Stimulated activated naive CD8-positive, alpha-beta T cell treated with anti-CD3 and anti-CD28 coated beads, Interleukin-15, Interleukin-2, amounts not matched to agents 100 ng/mL and 50 ng/mL, for 24 hours (primary cell): ENCODE results near the gene MRPL4.
A peak's percentile ranks its signal among the peaks of the same experiment; 100 is the strongest.
"Not testable (repeated sequence)": the region's sequence is repeated elsewhere in the genome, so short reads cannot be mapped to it uniquely, and the experiment has no call there.

Experiments used
- H3K27ac Mint-ChIP-seq: one replicate; pipeline ENCODE4 v1.8.0; 2021; ENCODE audit warnings: mild to moderate bottlenecking, mixed read lengths
- H3K27me3 Mint-ChIP-seq: one replicate; pipeline ENCODE4 v1.8.0; 2021; ENCODE audit warnings: mixed read lengths
- H3K36me3 Mint-ChIP-seq: one replicate; pipeline ENCODE4 v1.8.0; 2021; ENCODE audit warnings: low read depth, mixed read lengths
- H3K4me1 Mint-ChIP-seq: one replicate; pipeline ENCODE4 v1.8.0; 2021; ENCODE audit warnings: low read depth, mixed read lengths
- H3K4me3 Mint-ChIP-seq: one replicate; pipeline ENCODE4 v1.8.0; 2021; ENCODE audit warnings: mild to moderate bottlenecking, mixed read lengths
- H3K9me3 Mint-ChIP-seq: one replicate; pipeline ENCODE4 v1.8.0; 2021; ENCODE audit warnings: mixed read lengths

Gene MRPL4

DNA sequence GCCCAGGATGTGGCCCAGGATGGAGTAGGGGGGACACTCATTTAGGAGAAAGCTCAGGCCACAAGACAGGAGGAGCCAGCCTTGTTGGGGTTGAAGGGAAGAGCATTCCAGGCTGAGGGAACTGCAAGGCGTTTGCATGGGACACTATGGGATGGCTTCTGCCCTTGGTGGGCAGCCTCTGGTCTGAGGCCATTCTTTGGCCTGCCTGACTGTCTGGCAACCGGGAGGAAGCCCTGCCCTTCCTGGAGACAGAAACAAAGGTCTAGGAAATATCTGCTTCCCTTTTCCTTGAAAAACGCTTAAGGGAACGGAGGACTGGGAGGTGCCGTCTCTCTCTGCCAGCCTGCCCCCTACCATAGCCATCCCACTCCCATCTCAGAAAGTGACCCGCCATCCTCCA lies 16.1 kb downstream of the MRPL4 start:
- Mint-ChIP-seq H3K9me3 (no peaks in the 10 kb centered on the region), H3K27me3 (no peaks in the 10 kb centered on the region), H3K4me3 (no peak overlapping the region), H3K27ac (no peak overlapping the region), H3K36me3 (peaks cover 5% of the 10 kb centered on the region), H3K4me1 (peaks cover 33% of the 10 kb centered on the region)

DNA sequence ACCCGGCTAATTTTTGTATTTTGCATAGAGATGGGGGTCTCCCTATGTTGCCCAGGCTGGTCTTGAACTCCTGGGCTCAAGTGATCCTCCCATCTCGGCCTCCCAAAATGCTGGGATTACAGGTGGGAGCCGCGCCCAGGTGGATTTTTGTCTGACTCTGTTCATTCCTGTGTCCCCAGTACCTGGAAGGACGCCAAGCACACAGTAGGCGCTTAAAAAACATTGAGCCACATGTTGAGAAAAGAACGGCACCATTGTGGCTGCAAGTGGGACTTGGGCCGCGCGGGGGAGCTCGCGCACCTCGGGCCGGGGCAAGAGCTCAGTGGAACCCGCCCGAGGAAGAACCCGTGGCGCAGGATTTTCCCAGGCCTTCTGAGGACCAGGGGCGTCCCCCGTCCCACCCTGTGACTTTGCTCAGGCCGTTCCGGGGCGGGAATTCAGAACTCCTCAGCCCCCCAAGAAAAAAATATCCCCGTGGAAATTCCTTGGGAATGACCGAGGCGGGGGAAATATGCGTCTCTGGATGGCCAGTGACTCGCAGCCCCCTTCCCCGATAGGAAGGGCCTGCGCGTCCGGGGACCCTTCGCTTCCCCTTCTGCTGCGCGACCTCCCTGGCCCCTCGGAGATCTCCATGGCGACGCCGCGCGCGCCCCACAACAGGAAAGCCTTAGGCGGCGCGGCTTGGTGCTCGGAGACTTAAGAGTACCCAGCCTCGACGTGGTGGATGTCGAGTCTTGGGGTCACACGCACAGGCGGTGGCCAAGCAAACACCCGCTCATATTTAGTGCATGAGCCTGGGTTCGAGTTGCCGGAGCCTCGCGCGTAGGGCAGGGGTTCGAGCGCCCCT lies 17.5 kb downstream of the MRPL4 start:
- Mint-ChIP-seq H3K36me3 (peaks cover 14% of the 10 kb centered on the region), H3K27me3 (no peaks in the 10 kb centered on the region), H3K4me1 (peaks cover 43% of the 10 kb centered on the region), H3K27ac (peak overlapping the region; percentile 93), H3K9me3 (no peaks in the 10 kb centered on the region), H3K4me3 (peak overlapping the region; percentile 86)

DNA sequence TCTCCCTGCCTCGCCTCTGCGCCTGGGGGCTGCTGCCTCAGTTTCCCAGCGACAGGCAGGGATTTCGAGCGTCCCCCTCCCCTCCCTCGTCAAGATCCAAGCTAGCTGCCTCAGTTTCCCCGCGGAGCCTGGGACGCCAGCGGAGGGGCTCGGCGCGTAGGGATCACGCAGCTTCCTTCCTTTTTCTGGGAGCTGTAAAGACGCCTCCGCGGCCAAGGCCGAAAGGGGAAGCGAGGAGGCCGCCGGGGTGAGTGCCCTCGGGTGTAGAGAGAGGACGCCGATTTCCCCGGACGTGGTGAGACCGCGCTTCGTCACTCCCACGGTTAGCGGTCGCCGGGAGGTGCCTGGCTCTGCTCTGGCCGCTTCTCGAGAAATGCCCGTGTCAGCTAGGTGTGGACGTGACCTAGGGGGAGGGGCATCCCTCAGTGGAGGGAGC lies 18.2 kb downstream of the MRPL4 start:
- H3K27ac Mint-ChIP-seq, result peak overlapping the region; percentile 93
- peak overlapping the region; percentile 86 for H3K4me3 Mint-ChIP-seq
- no peaks in the 10 kb centered on the region for H3K9me3 Mint-ChIP-seq
- peaks cover 19% of the 10 kb centered on the region for H3K36me3 Mint-ChIP-seq
- no peaks in the 10 kb centered on the region for H3K27me3 Mint-ChIP-seq
- peaks cover 45% of the 10 kb centered on the region for H3K4me1 Mint-ChIP-seq

DNA sequence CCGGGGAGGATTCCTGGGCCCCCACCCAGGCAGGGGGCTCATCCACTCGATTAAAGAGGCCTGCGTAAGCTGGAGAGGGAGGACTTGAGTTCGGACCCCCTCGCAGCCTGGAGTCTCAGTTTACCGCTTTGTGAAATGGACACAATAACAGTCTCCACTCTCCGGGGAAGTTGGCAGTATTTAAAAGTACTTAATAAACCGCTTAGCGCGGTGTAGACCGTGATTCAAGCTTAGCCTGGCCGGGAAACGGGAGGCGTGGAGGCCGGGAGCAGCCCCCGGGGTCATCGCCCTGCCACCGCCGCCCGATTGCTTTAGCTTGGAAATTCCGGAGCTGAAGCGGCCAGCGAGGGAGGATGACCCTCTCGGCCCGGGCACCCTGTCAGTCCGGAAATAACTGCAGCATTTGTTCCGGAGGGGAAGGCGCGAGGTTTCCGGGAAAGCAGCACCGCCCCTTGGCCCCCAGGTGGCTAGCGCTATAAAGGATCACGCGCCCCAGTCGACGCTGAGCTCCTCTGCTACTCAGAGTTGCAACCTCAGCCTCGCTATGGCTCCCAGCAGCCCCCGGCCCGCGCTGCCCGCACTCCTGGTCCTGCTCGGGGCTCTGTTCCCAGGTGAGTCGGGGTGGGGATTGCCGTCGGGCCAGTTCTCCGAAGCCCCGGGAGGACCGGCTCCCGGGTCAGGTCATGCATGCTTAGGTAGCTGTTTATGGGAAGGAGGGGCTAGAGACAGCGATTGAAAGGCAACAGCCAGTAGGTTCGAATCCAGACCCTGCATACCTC lies 18.8 kb downstream of the MRPL4 start, which contains the start of gene ICAM1:
Gene ICAM1 (plus strand): TSS at position 505 of the 779 bp plus-strand sequence. CDS start 40 bp downstream, at position 545.
- H3K4me3 Mint-ChIP-seq, result peak within 1 kb of the TSS; percentile 86
- H3K27me3 Mint-ChIP-seq, result no peaks in the 10 kb centered on the region
- H3K9me3 Mint-ChIP-seq, result no peaks in the 10 kb centered on the region
- H3K36me3 Mint-ChIP-seq, result peaks cover 21% of the 10 kb centered on the region
- H3K27ac Mint-ChIP-seq, result peak within 1 kb of the TSS; percentile 93
- H3K4me1 Mint-ChIP-seq, result peaks cover 45% of the 10 kb centered on the region

DNA sequence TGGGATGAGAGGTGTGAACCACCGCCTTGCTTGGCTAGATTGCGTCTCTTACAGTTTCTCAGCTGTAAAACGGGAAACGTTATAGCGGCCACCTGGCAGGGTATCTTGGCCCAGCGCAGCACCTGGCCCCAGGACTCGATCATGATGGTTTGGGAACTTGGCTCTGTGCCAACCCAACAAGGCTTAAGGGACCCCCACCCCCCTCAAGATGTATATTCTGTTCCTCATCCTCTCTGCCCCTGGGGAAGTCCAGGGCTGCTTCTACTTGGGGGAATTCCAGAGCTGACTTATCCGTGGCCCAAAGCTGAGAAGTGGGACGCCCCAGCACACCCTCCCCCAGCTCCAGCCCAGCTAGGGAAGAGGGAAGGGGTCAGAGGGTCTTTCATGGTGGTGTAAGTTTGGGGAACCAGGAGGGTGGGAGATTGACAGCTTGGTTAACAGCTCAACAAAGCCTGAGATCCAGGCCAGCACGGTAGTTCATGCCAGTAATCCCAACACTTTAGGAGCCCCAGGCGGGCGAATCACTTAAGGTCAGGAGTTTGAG lies 19.6 kb downstream of the MRPL4 start:
- H3K36me3 Mint-ChIP-seq, result peaks cover 21% of the 10 kb centered on the region
- no peaks in the 10 kb centered on the region for H3K27me3 Mint-ChIP-seq
- H3K27ac Mint-ChIP-seq, result peak overlapping the region; percentile 93
- H3K4me3 Mint-ChIP-seq, result peak overlapping the region; percentile 86
- H3K4me1 Mint-ChIP-seq, result peaks cover 45% of the 10 kb centered on the region
- H3K9me3 Mint-ChIP-seq, result no peaks in the 10 kb centered on the region

DNA sequence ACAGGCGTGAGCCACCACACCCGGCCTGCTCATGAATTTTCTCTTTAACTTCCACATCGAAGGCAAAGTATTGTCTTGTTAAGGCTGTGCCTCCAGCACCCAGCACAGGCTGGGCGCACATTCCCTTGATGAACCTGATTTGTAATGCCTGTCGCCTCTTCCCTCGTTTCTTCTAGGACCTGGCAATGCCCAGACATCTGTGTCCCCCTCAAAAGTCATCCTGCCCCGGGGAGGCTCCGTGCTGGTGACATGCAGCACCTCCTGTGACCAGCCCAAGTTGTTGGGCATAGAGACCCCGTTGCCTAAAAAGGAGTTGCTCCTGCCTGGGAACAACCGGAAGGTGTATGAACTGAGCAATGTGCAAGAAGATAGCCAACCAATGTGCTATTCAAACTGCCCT lies 22.6 kb downstream of the MRPL4 start:
- Mint-ChIP-seq H3K27me3 (no peaks in the 10 kb centered on the region), H3K27ac (peak overlapping the region; percentile 71), H3K4me3 (peak overlapping the region; percentile 25), H3K36me3 (peaks cover 42% of the 10 kb centered on the region), H3K9me3 (no peaks in the 10 kb centered on the region), H3K4me1 (peaks cover 51% of the 10 kb centered on the region)

DNA sequence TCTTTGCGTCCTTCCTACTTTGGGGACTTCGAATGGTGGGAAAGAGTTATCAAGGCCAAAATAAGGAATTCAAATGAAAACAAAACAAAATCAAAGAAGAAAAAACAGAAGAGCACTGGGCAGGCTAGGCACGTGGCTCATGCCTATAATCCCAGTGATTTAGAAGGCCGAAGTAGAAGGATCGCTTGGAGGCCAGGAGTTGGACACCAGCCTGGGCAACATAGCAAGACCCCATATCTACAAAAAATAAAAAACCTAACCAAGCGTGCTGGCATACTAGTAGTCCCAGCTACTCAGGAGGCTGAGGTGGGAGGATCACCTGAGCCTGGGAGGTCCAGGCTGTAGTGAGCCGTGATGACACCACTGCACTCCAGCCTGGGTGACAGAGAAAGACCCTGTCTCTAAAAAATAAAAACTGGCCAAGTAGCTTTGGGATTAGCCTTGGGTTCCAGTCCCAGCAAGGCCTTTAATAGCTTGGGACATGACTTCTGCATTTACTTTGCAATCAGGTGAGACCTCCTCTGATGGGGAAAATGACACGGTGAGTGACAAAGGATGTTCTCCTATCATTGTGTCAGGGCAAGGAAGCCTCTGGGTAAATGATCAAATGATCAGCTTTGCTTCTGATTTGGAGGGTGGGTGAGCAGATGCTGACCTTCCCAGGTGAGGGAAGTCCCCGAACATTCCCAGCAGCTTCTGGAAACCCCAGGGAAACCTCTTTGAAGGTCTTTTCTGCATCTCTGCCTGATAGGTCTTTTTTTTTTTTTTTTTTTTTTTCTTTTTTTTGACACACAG lies 26.0 kb downstream of the MRPL4 start:
- no peaks in the 10 kb centered on the region for H3K27me3 Mint-ChIP-seq
- no peaks in the 10 kb centered on the region for H3K9me3 Mint-ChIP-seq
- H3K4me1 Mint-ChIP-seq, result peaks cover 32% of the 10 kb centered on the region
- H3K36me3 Mint-ChIP-seq, result peaks cover 50% of the 10 kb centered on the region
- no peak overlapping the region for H3K4me3 Mint-ChIP-seq
- H3K27ac Mint-ChIP-seq, result no peak overlapping the region

DNA sequence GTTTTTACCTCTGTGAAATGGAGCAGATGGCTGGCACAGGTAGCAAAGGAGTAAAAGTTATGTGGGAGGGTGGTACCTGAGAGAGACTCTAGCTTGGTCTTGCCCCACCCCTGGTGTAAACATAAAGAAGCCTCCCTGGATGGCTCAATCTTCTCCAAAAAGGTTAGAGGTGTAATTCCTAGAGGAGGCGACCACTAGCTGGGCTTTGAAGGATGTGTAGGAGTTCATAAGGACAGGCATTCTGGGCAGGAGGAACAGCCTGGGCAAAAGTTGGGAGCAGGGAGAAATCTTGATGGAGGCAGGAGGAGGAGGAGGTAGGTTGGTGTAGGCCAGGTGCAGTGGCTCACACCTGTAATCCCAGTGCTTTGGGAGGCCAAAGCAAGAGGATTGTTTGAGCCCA lies 26.9 kb downstream of the MRPL4 start:
- Mint-ChIP-seq H3K9me3 (no peaks in the 10 kb centered on the region), H3K27me3 (no peaks in the 10 kb centered on the region), H3K36me3 (peaks cover 54% of the 10 kb centered on the region), H3K27ac (no peak overlapping the region), H3K4me1 (peaks cover 26% of the 10 kb centered on the region), H3K4me3 (no peak overlapping the region)

DNA sequence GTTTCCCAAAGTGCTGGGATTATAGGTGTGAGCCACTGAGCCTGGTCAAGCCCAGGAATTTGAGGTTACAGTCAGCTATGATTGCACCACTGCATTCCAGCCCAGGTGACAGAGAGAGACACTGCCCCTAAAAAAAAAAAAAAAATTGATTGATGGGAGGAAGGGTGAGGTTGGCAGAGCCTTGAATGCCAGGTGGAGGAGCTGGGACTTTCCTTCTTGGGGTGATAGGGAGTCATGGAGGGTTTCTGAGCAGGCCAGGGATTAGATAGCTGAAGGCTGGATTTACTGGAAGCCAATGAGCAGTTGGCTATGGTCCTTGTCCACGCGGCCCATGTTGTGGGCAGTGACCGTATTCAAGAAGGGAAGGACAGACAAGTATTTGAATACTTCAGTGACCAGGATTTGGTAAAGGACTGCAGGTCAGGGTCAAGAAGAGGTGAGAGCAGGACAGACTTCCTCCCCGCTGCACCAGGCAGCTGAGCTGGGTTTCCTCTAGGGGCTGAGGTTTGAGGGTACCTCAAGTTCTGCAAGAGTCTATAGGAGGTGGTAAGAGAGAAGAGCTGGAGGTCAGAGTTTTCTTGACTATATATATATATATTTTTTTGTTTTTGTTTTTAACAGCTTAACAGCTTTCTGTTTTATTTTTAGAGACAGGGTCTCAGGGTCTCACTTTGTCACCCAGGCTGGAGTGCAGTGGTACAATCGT lies 27.9 kb downstream of the MRPL4 start:
- peak overlapping the region; percentile 36 for H3K27ac Mint-ChIP-seq
- peak overlapping the region; percentile 24 for H3K4me3 Mint-ChIP-seq
- peaks cover 54% of the 10 kb centered on the region for H3K36me3 Mint-ChIP-seq

DNA sequence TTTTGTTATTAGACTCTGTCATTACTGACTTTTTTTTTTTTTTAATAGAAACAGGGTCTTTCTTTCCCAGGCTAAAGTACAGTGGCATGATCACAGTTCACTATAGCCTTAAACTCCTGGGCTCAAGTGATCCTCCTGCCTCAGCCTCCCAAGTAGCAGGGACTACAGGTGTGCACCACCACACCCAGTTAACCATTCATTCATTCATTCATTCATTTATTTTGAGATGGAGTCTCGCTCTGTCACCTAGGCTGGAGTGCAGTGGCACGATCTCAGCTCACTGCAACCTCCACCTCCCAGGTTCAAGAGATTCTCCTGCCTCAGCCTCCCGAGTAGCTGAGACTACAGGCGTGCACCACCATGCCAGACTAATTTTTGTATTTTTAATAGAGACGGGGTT lies 30.0 kb downstream of the MRPL4 start:
- not testable (repeated sequence) for H3K27me3 Mint-ChIP-seq, H3K4me3 Mint-ChIP-seq, H3K27ac Mint-ChIP-seq, H3K9me3 Mint-ChIP-seq
- Mint-ChIP-seq H3K36me3 (peaks cover 63% of the 10 kb centered on the region), H3K4me1 (peaks cover 39% of the 10 kb centered on the region)

More for the DNA sequence above, 27.9 kb downstream of the MRPL4 start:
- Mint-ChIP-seq H3K9me3 (no peaks in the 10 kb centered on the region), H3K27me3 (no peaks in the 10 kb centered on the region), H3K4me1 (peaks cover 19% of the 10 kb centered on the region)

DNA sequence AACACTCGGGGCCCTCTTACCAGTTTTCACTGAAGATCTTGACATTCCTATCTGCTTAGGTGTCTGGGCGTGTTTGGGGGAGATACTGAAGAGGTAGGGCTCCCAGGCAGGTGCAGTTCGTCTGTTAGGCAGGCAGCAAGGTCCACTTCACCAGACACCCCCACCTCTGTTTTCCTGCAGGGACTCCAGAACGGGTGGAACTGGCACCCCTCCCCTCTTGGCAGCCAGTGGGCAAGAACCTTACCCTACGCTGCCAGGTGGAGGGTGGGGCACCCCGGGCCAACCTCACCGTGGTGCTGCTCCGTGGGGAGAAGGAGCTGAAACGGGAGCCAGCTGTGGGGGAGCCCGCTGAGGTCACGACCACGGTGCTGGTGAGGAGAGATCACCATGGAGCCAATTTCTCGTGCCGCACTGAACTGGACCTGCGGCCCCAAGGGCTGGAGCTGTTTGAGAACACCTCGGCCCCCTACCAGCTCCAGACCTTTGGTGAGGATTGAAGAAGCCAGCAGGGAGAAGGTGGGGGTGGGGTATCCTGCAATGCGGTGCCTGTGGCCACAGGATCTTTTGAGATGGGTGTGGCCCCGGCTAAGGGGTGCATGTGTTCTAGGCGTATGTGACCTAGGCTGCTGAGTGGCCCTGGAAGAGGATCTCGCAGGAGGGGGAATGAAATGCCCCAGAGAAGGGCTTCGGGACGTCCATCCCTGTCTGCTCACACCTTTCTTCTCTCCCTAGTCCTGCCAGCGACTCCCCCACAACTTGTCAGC lies 31.5 kb downstream of the MRPL4 start:
- Mint-ChIP-seq H3K4me1 (peaks cover 41% of the 10 kb centered on the region), H3K27me3 (peaks cover 7% of the 10 kb centered on the region), H3K27ac (no peak overlapping the region), H3K4me3 (no peak overlapping the region), H3K9me3 (no peaks in the 10 kb centered on the region), H3K36me3 (peaks cover 53% of the 10 kb centered on the region)

DNA sequence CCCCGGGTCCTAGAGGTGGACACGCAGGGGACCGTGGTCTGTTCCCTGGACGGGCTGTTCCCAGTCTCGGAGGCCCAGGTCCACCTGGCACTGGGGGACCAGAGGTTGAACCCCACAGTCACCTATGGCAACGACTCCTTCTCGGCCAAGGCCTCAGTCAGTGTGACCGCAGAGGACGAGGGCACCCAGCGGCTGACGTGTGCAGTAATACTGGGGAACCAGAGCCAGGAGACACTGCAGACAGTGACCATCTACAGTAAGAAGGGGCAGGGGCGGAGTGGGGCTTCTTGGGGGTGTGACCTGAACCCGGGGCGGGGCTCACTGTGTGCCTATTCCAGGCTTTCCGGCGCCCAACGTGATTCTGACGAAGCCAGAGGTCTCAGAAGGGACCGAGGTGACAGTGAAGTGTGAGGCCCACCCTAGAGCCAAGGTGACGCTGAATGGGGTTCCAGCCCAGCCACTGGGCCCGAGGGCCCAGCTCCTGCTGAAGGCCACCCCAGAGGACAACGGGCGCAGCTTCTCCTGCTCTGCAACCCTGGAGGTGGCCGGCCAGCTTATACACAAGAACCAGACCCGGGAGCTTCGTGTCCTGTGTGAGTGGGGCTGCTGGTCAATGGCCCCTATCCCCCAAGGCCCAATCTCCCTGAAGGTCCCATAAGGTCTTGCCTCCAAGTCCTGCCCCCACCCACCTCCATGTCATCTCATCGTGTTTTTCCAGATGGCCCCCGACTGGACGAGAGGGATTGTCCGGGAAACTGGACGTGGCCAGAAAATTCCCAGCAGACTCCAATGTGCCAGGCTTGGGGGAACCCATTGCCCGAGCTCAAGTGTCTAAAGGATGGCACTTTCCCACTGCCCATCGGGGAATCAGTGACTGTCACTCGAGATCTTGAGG lies 32.3 kb downstream of the MRPL4 start:
- Mint-ChIP-seq H3K4me1 (peaks cover 45% of the 10 kb centered on the region), H3K36me3 (peaks cover 48% of the 10 kb centered on the region), H3K27ac (no peak overlapping the region), H3K9me3 (no peaks in the 10 kb centered on the region), H3K27me3 (peaks cover 12% of the 10 kb centered on the region), H3K4me3 (no peak overlapping the region)

DNA sequence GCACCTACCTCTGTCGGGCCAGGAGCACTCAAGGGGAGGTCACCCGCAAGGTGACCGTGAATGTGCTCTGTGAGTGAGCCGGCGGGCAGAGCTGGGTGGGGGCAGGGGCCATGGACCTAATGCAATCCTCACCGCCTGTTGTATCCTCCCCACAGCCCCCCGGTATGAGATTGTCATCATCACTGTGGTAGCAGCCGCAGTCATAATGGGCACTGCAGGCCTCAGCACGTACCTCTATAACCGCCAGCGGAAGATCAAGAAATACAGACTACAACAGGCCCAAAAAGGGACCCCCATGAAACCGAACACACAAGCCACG lies 32.9 kb downstream of the MRPL4 start:
- H3K27me3 Mint-ChIP-seq, result peaks cover 12% of the 10 kb centered on the region
- no peak overlapping the region for H3K27ac Mint-ChIP-seq
- no peaks in the 10 kb centered on the region for H3K9me3 Mint-ChIP-seq
- peaks cover 44% of the 10 kb centered on the region for H3K4me1 Mint-ChIP-seq
- peaks cover 43% of the 10 kb centered on the region for H3K36me3 Mint-ChIP-seq
- H3K4me3 Mint-ChIP-seq, result no peak overlapping the region
